CD4-positive, alpha-beta T cell treated with Interleukin-2 at 100 ng/mL for 4 hours (primary cell): ENCODE measurements around the gene CCT5.
"Not testable (repeated sequence)": the region's sequence is repeated elsewhere in the genome, so short reads cannot be mapped to it uniquely, and the experiment has no call there.

ENCODE experiments used
- DNase-seq: peaks from one replicate; pipeline ENCODE4 v3.0.0-alpha.2; 2020; ENCODE audit warnings: low spot score

CCT5 gene

DNA sequence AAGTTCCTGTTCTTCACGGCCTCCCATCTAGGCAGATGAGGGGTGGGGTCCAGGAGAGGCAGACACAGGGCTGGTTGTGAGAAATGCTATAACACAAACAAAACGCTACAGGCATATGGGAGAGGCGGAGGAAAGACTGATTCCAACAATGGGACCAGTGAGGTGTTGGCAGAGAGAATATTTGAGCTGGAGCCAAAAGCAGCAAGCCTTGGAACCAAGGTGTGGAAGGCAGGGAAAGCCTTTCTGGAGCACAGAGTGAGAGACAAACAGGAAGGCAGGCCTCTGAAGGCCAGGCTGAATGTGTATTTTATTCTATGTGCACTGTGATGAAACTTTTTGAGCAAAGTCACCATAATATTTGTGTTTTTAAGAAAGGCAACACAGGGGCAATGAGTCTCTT lies 3.3 kb upstream of the CCT5 start:
- DNase-seq, result no peak

DNA sequence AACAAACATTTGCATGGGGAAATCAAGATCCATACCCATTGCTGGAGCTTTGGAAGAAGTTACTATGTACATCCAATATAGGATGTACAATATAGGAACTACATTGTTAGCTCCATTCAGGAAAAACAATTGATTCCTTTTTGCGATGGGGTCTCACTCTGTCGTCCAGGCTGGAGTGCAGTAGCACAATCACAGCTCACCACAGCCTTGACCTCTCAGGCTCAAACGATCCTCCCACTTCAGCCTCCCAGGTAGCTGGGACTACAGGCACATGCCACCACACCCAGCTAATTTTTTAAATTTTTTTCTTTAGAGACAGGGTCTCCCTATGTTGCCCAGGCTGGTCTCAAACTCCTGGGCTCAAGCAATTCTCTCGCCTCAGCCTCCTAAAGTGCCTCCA lies 2.9 kb upstream of the CCT5 start:
- not testable (repeated sequence) for DNase-seq

DNA sequence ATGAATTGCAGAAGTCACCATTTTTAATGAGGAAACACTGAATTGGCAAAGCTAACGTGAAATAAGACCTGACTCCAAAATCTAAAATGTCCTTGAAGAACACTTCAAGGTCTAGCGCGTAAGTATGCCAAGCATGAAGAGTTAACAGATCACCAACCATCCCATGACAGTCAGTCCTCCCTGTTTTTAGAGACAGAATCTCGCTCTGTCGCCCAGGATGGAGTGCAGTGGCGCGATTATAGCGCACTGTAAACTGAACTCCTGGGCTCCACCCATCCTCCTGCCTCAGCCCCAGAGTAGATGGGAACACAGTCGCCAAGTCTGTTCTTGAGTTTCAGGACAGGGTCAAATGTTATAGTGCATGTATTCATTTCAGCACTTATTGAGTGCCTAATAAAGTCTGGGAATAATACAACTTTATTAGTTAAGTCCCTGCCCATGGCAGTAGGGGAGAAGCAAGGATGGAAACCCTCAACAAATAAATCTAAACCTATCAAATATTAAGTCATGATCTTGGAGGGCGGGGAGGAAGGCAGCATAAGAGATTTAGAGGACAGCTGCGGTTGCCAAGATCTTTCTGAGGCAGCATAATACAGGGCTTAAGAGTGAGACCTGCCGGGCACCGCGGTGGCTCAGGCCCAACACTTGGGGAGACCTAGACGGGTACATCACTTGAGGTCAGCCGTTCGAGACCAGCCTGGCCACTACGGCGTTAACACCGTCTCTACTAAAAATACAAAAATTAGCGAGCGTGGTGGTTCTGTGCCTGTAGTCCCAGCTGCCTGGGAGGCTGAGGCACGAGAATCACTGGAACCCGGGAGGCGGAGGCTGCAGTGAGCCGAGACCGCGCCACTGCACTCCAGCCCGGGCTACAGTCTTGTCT lies 1.5 kb upstream of the CCT5 start:
- no peak for DNase-seq

DNA sequence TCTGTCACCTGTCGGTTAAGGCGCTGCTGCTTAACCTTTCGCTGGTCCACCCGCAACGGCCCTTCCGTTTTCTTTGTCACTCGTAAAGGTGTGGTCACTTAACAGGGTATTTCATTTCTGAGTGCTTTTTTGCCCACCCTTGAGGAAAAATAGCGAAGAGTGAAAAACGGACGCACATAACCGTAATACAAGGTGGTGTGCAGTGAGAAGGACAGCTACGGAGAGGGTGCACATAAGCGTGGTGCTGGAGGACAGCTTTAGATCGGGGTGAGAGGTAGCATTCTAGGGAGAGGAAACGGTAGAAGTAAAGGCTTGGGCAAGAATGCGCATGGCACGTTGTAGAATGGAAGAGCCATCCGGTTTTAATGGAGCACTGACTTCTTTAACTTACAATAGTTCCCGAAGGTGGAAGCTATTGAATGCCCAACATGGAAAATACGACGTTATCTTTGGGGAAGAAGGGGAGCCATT lies 761 bp downstream of the CCT5 start:
- DNase-seq, result peak; percentile 12

DNA sequence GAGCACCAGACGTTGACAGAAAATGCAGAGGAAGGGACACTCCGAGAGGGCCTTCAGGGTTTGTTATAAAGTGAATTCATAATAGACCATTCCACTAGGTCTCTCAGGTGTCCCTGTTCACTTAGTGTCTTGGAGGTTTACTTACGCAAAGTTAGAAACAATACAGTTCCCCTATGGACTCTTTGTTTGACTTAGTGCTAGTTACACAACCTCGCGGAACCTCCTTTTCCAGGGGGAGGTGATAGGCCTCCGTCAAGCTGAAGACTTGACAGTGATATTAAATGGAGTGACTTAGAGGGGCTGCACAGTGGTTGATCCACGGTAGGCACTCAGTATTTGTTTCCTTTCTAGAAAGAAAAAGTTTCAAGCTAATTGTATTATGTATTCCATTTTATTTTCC lies 1.3 kb downstream of the CCT5 start:
- no peak for DNase-seq

DNA sequence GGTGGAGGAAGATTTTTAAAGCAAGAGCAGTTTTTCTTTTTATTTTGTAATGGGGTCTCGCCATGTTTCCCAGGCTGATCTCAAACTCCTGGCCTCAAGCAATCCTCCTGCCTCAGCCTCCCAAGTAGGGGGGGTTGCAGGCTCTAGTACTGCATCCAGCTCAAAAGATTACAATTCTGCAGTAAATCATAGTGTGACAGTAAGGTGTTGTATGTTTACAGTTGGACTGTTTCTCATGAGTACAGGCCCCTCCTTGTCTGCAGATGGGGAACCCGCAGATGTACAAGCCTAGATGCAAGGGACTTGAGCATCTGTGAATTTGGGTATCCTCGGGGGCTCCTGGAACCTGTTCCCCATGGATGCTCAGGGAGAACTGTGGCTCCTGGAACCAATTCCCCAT lies 3.3 kb downstream of the CCT5 start:
- DNase-seq, result no peak

DNA sequence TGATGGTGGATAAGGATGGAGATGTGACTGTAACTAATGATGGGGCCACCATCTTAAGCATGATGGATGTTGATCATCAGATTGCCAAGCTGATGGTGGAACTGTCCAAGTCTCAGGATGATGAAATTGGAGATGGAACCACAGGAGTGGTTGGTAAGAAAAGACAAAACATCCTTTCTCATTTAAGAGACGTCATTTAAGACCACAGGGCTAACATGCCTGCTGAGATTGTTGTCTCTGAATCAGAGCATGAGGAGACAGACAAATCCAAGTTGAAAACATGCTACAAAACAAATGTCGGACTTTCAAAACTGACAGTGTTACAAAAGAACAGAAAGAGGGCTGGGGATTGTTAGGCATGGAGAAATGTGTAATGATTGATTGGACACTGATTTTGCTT lies 4.6 kb downstream of the CCT5 start:
- no peak for DNase-seq

DNA sequence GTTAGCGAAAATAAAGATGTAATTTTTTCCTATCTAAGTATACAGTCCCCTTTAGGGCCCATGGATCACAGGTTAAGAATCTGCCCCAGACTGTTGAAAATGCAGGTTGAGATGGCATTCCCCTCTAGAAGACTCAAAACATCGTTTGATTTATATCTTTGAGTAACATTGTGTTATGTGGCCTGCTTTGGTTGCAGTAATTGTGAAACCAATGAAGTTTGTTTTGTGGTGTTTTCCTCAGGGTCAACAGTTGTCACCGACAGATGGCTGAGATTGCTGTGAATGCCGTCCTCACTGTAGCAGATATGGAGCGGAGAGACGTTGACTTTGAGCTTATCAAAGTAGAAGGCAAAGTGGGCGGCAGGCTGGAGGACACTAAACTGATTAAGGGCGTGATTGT lies 7.8 kb downstream of the CCT5 start:
- DNase-seq, result no peak

DNA sequence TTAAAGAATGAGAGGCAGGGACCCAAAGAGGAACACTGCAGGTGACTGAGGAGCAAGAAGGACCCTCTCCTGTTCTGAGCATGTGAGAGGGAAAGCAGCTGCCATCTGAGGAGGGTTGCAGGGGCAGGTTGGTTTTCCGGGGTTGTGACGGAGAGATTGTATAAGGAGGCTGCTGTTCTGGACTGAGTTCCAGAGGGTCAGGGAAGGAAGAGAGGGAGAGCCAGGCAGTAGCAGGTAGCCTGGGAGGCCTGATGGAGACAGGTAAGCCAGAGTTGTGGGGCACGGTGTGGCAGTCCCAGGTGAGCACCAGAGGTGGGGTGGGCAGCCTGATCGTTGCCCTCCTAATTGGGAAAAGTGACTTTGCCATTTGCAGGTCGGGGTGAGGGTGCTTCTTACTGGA lies 9.8 kb downstream of the CCT5 start:
- no peak for DNase-seq

DNA sequence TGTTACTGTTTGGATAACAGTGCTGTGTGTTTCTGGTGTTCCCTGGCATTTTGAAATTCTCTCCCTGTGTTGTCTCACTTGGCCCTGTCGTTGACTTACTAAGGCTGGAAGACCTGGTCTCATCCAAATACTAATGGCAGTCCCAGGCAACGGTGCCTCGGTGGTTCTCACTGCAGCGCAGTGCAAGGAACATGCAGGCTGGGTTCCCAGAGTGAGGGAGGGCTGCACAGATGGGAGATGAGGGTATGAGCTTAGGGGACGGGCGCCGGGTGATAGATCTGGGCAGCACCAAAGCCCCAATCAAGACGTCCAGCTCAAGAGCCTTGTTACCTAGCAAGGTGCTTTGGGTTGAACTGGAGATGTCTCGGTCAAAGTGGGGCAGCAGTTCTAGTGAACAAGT lies 11.0 kb downstream of the CCT5 start:
- no peak for DNase-seq

DNA sequence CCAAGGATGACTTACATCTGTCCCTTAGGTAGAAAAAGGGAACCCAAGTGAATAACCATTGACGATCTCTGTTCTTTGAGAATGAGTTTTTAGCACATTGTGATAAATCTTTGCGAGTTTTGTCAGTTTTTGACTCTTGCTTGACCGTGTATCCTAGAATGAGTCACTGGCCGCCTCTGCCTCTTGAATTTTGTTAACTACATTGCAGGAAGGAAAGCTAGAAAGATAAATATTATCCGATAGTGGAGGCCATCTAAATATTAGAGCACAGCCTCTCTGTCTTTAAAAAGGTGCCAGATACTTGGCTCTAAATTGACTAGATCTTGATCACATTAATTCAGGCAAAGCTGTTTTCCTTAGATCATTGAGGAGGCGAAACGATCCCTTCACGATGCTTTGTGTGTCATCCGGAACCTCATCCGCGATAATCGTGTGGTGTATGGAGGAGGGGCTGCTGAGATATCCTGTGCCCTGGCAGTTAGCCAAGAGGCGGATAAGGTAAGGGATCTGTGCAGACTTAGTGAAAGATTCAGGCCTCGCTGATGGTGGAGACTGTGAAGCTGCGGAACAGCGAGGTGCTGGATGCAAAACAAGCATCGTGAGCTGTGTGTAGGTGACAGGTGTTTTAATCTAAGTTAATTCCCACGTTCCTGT lies 12.2 kb downstream of the CCT5 start:
- DNase-seq, result no peak

DNA sequence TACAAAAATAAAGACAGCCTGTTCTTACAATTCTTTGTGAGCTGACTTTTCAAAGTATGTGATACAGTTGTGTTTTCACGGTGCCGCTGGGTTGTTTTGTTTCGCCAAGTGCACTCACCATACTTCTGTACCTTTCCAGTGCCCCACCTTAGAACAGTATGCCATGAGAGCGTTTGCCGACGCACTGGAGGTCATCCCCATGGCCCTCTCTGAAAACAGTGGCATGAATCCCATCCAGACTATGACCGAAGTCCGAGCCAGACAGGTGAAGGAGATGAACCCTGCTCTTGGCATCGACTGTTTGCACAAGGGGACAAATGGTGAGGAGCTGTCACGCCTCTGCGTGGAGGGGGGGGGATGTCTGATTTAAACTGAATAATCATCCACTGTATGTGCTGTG lies 12.9 kb downstream of the CCT5 start:
- DNase-seq, result no peak

DNA sequence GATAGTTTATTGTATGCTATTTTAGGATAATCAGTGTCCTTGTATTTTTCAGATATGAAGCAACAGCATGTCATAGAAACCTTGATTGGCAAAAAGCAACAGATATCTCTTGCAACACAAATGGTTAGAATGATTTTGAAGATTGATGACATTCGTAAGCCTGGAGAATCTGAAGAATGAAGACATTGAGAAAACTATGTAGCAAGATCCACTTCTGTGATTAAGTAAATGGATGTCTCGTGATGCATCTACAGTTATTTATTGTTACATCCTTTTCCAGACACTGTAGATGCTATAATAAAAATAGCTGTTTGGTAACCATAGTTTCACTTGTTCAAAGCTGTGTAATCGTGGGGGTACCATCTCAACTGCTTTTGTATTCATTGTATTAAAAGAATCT lies 14.5 kb downstream of the CCT5 start:
- no peak for DNase-seq

DNA sequence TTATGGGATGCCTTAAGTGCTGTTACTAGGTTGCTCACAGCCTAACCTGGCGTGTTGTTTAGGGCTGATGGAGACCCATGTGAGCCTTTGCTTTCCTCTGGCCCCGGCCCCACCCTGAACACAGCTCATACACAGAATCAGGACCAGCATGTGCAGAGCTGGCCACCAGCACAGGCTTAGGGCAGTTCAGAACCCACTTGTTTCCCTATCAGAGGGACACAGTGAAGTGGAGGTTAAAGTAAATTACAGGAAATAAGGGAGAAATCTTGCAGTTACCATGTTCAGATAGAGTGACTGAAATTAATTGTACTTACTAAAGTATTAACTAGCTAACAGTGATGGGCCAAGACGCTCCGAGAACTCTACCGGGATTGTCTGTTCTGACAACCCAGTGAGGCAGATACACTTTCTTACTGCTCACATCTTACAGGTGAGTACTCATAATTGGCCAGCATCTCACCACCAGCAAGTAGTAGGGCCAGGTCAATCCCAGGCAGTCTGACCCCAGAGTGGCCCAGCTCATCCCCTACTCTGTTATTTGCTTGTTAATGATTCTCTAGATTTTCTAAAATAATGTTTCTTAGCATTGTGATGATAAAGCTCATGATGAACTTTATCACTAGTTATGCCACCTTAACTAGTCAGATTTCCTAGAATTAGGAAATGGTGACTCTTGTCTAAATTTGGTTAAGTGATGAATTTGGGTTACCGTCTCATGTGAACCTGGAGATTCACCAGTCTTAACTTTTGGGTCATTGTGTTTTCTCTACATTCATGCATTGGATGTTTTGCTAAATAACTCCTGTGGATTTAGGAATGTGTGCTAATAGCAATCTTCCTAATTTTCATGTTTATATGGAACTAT lies 15.4 kb downstream of the CCT5 start:
- no peak for DNase-seq

DNA sequence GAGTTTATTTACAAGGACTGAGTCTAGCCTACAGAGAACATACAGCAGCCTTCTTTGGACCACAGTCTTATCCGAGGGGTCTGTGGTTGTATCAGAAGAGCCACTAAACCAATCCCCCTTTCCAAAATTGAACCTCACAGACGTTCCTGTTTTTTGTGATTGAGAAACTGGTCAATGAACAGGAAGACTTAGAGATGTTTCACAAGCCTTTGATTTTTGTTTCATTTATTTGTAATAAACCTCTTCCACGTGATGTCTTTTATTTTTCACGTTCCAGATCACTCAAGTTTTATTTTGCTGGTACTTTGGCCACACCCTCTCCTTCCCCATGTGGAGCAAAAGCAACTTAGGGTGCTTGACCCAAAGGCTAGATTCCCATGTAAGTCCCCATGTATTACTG lies 16.1 kb downstream of the CCT5 start:
- no peak for DNase-seq

DNA sequence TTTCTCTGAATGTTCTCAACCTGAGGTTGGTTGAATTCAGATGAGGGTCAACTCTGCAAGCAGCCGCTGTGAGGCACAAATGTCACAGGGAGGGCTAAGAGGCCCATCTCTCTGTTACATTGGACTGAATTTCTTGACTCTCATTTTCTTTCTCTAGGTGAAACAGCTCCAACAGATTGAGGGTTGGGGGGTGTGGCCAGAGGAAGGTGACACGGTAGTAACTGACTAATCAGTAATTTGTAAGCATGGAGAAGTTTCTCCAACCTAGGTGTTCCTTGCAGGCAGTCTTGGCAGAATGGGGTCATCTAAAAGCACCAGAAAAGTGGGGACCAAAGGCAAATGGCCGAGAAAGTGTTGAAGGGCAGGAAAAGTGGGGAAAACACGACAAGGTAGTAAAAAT lies 16.8 kb downstream of the CCT5 start:
- no peak for DNase-seq

DNA sequence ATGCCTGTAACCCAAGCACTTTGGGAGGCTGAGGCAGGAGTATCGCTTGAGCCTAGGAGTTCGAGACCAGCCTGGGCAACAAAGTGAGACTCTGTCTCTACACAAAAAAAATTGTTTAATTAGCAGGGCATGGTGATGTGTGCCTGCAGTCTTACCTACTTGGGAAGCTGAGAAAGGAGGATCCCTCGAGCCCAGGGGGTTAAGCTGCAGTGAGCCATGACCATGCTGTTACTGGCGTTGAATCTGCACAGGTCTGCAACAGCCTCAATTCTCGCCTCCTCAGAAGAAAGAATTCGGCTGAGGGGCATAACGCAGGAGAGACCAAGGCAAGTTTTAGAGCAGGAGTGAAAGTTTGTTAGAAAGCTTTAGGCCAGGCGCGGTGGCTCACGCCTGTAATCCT lies 18.0 kb downstream of the CCT5 start:
- no peak for DNase-seq

DNA sequence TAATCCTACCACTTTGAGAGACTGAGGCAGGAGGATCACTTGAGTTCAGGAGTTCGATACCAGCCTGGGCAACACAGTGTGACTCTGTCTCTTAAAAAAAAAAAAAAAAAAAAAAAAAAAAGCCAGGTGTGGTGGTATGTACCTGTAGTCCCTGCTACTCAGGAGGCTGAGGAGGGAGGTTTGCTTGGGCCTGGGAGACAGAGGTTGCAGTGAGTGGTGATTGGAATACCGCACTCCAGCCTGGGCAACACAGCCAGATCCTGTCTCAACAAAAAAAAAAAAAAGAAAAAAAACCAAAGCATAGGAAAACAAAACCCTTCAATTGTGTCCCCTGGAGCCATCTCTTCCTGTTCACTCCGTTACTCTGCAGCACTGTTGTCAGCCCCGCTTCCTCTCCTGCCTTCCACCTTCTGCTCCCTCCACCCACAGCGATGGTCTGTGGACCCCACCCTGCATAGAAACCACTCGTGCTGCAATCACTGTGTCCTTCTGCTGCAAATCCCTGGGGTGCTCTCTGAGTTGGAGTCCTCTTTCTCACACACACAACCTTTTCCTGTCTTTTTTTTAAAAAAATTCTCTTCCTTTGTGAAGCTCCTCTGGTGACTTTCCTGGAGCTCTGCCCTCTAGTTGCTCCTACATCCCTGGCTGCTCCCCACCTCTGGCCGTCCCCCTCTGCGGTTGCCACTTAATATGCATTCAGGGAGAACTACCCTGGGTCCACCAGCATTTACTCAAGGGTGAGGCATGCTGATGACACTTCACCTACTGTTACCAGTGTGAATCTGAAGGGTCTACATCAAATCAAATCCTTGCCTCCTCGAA lies 22.2 kb downstream of the CCT5 start:
- no peak for DNase-seq

DNA sequence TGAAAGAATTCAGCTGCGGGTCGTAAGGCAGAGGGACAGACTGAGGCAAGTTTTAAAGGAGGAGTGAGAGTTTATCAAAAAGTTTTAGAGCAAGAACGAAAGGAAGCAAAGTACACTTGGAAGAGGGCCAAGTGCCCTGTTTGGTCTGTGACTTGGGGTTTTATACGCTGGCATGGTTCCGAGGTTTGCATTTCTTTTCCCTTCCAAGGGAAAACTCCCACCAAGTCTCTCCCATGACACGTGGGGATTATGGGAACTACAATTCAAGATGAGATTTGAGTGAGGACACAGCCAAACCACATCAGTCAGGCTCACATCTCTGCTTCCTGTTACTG lies 22.8 kb downstream of the CCT5 start:
- not testable (repeated sequence) for DNase-seq

DNA sequence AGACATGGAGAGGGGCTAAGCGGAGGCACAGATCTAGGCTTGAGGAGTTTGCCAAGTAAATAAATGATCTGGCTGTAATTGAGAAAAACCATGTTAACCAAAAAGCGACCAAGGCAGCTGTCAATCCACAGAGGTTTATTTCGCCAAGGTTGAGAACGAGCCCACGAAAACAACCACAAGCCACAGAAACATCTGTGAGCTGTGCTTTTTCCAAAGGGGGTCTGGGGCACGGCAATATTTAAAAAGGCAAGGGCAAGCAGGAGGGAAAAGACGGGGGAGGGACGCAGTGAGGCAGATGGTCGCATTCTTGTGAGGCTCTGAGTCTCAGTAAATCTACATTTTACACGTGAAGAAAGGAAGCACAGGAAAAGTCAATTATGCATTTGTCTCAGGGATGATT lies 25.4 kb downstream of the CCT5 start:
- DNase-seq, result no peak

DNA sequence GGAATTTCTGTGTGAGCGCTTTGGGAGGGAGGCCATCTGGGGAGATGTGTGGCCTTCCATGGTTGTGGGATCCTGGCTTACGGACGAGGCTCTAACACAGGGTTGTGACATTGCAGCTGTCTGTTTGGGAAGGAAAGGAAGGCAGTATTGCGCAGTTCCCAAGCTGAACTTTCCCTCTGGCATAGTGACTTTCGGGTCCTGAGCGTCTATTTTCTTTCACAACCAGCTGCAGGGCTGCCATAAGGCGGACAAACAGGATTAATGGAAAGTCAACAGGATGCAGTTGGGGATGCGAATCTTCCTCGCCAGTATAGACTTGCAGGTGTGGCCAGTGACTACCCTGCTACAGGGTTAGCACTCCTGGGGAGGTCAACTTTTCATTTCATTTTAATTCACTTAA lies 25.9 kb downstream of the CCT5 start:
- no peak for DNase-seq

DNA sequence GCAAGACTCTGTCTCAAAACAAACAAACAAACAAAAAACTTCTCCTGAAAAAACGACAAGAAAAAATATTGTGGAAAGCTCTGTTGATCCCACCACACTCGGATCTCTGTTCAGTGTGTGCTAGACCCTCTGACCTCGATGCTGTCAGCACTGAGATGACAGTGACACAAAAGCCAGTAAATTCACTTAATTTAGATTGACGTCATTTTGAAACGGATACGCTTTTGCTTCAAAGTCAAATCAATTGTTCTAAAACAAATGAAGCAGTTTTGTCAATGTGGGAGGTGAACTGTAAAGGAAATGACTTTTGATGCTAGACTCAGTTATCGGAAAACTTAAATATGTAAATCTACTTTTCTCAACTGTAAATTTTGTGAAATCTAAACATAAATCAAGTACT lies 26.6 kb downstream of the CCT5 start:
- no peak for DNase-seq
